ENCODE measurements around the gene GPR142. TPM values are rescaled to one million over a fixed set of nuclear protein-coding genes. Genes with fewer than 3 reads are reported as not detected.

The GPR142 gene
- total and polyA plus RNA-seq, 5 donors = not detected

- ATAC-seq (peak in 1 of 2 donors; percentile 12), DNase-seq (no peak)
- no peaks in the 10 kb centered on the region for H3K27me3 ChIP-seq (ENCODE audit: control insufficient read depth, insufficient read depth)
- H3K4me3 ChIP-seq (ENCODE audit: low read length) = no peak overlapping the region
- no peak overlapping the region for H3K27ac ChIP-seq (ENCODE audit: low read length)
- peaks cover 2% of the 10 kb centered on the region for H3K4me1 ChIP-seq (ENCODE audit: control insufficient read depth, insufficient read depth, low read length)
- no peaks in the 10 kb centered on the region for H3K9me3 ChIP-seq (ENCODE audit: control insufficient read depth, low read length)
- WGBS = 88% methylated on average over 17 of the region's 17 CpGs
- intact Hi-C loops (cut with DNase I) = no loop called here
Observed at GRCh38 chr17:74387365-74388218, 20.3 kb downstream of the GPR142 start.

DNA sequence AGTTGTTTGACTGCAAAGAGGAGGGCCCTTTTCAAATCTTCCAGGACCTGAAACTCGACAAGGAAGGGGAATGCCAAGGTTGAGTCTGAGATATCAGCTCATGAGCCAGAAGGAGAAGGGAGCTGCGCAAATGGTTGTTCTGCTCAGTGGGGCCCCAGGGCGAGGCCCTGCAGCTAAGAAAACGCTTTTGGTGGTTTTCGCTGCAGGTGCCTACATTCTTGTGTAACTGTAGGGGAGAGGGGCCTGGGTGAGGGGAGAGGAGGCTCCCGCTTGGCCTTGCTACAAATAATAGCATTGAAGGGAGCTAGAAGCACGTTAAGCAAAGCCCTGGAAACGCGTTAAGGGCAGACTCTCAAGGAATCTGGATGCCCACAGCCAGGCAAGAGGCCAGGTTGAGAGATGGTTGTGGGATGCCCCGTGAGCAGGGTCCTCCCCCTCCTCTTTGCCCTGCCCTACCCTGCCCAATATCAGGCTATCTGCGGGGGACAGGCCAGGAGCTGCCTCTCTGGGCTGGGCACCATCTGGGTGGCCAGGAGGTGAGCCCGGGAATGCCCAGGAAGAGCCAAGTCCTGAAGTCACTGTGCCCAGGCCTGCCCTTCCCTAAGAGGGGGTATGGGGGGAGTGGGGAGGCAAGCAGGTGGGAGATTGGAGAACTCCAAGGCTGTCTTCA is 21.9 kb downstream of the GPR142 start:
- H3K27ac ChIP-seq (ENCODE audit: low read length) = no peak overlapping the region
- ATAC-seq = no peak
- WGBS = 84% methylated on average over 12 of the region's 12 CpGs
- H3K4me1 ChIP-seq (ENCODE audit: control insufficient read depth, insufficient read depth, low read length) = peaks cover 2% of the 10 kb centered on the region
- DNase-seq = no peak
- no peak overlapping the region for H3K4me3 ChIP-seq (ENCODE audit: low read length)
- H3K9me3 ChIP-seq (ENCODE audit: control insufficient read depth, low read length) = no peaks in the 10 kb centered on the region
- intact Hi-C loops (cut with DNase I) = no loop called here
- H3K27me3 ChIP-seq (ENCODE audit: control insufficient read depth, insufficient read depth) = no peaks in the 10 kb centered on the region

- WGBS = 86% methylated on average over 2 of the region's 2 CpGs
Observed at GRCh38 chr17:74389937-74390679, 22.8 kb downstream of the GPR142 start.

GRCh38 chr17:74390680-74391653 is 23.7 kb downstream of the GPR142 start:
- DNase-seq (no peak), ATAC-seq (peak in 1 of 2 donors; percentile 23)
- H3K4me3 ChIP-seq (ENCODE audit: low read length) = no peak overlapping the region
- H3K27ac ChIP-seq (ENCODE audit: low read length) = no peak overlapping the region
- no peaks in the 10 kb centered on the region for H3K27me3 ChIP-seq (ENCODE audit: control insufficient read depth, insufficient read depth)
- no peaks in the 10 kb centered on the region for H3K9me3 ChIP-seq (ENCODE audit: control insufficient read depth, low read length)
- intact Hi-C loops (cut with DNase I) = no loop called here
- WGBS = 74% methylated on average over 11 of the region's 11 CpGs
- peaks cover 2% of the 10 kb centered on the region for H3K4me1 ChIP-seq (ENCODE audit: control insufficient read depth, insufficient read depth, low read length)

More at GRCh38 chr17:74389937-74390679, 22.8 kb downstream of the GPR142 start:
- DNase-seq (no peak), ATAC-seq (no peak)
- intact Hi-C loops (cut with DNase I) = no loop called here
- no peaks in the 10 kb centered on the region for H3K9me3 ChIP-seq (ENCODE audit: control insufficient read depth, low read length)
- no peak overlapping the region for H3K4me3 ChIP-seq (ENCODE audit: low read length)
- H3K27ac ChIP-seq (ENCODE audit: low read length) = no peak overlapping the region
- peaks cover 2% of the 10 kb centered on the region for H3K4me1 ChIP-seq (ENCODE audit: control insufficient read depth, insufficient read depth, low read length)
- no peaks in the 10 kb centered on the region for H3K27me3 ChIP-seq (ENCODE audit: control insufficient read depth, insufficient read depth)

DNA sequence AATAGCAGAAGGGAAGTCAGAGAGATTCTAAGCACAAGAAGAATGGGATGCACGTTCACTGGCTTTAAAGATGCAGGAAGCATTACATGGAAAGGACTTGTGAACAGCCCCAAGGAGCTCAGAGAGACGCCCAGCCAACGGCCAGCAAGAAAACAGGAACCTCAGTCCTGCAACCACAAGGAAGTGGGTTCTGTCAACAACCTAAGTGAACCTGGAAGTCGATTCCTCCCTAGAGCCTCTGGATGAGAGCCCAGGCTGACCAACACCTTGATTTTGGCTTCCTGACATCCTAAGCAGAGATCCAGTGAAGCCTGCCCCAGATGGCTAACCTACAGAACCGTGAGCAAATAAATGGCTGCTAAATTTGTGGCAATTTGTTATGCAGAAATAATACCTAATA is 24.5 kb downstream of the GPR142 start:
- intact Hi-C loops (cut with DNase I) = no loop called here
- H3K27me3 ChIP-seq (ENCODE audit: control insufficient read depth, insufficient read depth) = no peaks in the 10 kb centered on the region
- no peak for DNase-seq

GRCh38 chr17:74392848-74393247 is 25.5 kb downstream of the GPR142 start:
- intact Hi-C loops (cut with DNase I) = no loop called here
- Histone ChIP-seq H3K27me3 (ENCODE audit: control insufficient read depth, insufficient read depth) (no peaks in the 10 kb centered on the region), H3K4me1 (ENCODE audit: control insufficient read depth, insufficient read depth, low read length) (no peaks in the 10 kb centered on the region), H3K4me3 (ENCODE audit: low read length) (no peak overlapping the region), H3K9me3 (ENCODE audit: control insufficient read depth, low read length) (no peaks in the 10 kb centered on the region), H3K27ac (ENCODE audit: low read length) (no peak overlapping the region)
- 69% methylated on average over 5 of the region's 5 CpGs for WGBS
- no peak for ATAC-seq
- DNase-seq = no peak

More for the DNA sequence above, 24.5 kb downstream of the GPR142 start:
- Histone ChIP-seq H3K4me1 (ENCODE audit: control insufficient read depth, insufficient read depth, low read length) (peaks cover 1% of the 10 kb centered on the region), H3K4me3 (ENCODE audit: low read length) (no peak overlapping the region), H3K27ac (ENCODE audit: low read length) (no peak overlapping the region), H3K9me3 (ENCODE audit: control insufficient read depth, low read length) (no peaks in the 10 kb centered on the region)
- ATAC-seq = no peak
- WGBS = 64% methylated on average over 5 of the region's 5 CpGs

DNA sequence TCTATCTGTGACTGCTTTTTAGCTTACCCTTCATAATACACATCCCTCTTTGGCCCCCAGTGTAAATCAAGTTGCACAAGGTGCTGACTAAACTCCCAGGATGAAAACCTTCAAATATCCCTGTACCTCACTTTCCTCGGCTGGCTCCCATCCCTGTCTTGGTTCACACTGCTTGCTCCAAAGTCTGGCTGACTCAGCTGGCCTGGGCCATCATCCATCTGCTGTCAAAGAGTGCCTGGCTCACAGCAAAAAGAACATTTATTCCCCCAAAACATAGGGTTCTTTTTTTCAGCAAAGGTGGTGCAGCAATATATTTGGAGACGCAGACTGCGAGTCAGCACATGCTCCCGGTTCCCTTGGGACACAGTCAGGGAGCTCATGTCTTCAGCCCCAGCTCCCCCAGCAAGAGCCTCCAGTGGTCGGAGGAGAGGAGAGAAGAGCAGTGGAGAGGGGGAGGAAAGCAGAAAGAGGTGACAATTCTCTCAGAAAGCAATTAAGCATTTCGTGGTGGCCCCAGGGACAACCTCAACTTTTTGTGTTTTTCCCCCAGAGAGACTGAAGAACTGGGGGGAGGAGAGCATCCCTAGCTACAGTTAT is 26.1 kb downstream of the GPR142 start:
- no peaks in the 10 kb centered on the region for H3K27me3 ChIP-seq (ENCODE audit: control insufficient read depth, insufficient read depth)
- no peak overlapping the region for H3K4me3 ChIP-seq (ENCODE audit: low read length)
- H3K27ac ChIP-seq (ENCODE audit: low read length) = no peak overlapping the region
- no peaks in the 10 kb centered on the region for H3K9me3 ChIP-seq (ENCODE audit: control insufficient read depth, low read length)
- 73% methylated on average over 6 of the region's 6 CpGs for WGBS
- DNase-seq = no peak
- no peak for ATAC-seq
- H3K4me1 ChIP-seq (ENCODE audit: control insufficient read depth, insufficient read depth, low read length) = no peaks in the 10 kb centered on the region
- intact Hi-C loops (cut with DNase I) = no loop called here

DNA sequence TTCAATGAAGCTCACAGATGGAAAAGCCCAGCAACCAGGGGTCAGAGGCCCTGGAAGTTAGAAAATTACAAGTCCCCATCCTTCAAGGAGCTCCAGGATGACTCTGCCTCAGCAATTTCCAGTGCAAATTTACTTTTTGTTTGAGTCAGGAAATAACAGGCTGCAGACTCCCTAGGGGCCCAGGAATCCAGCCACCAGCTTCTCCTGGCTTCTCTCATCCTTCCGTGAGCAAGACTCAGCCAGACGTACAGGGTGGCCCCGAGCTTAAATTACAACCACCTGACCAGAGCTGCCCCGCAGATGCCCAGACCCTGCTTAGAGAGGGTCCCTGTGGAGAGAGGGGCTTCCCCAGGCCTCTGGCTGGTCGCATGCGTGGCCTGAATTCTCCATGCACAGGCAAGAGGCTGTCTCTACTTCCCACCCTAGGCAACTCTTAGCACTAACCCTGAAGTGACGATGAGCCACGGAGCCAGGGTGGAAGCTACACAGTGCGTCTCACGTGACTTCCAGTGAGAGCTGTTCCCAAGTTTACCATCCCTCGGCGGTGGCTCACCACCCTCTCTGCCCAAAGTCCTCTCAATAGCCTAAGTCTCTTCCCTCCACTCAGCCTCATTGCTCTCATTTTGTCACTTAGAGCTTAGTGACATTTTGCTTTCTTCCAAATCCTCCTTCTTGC is 27.1 kb downstream of the GPR142 start:
- DNase-seq (no peak), ATAC-seq (no peak)
- H3K27me3 ChIP-seq (ENCODE audit: control insufficient read depth, insufficient read depth) = no peaks in the 10 kb centered on the region
- 71% methylated on average over 12 of the region's 12 CpGs for WGBS
- H3K4me3 ChIP-seq (ENCODE audit: low read length) = no peak overlapping the region
- H3K9me3 ChIP-seq (ENCODE audit: control insufficient read depth, low read length) = no peaks in the 10 kb centered on the region
- H3K27ac ChIP-seq (ENCODE audit: low read length) = no peak overlapping the region
- intact Hi-C loops (cut with DNase I) = no loop called here
- H3K4me1 ChIP-seq (ENCODE audit: control insufficient read depth, insufficient read depth, low read length) = no peaks in the 10 kb centered on the region

GRCh38 chr17:74394977-74395376 is 27.7 kb downstream of the GPR142 start:
- H3K4me3 ChIP-seq (ENCODE audit: low read length) = no peak overlapping the region
- WGBS = 90% methylated on average over 7 of the region's 7 CpGs
- H3K27me3 ChIP-seq (ENCODE audit: control insufficient read depth, insufficient read depth) = no peaks in the 10 kb centered on the region
- H3K9me3 ChIP-seq (ENCODE audit: control insufficient read depth, low read length) = no peaks in the 10 kb centered on the region
- ATAC-seq (peak in 1 of 2 donors; percentile 19), DNase-seq (no peak)
- H3K27ac ChIP-seq (ENCODE audit: low read length) = no peak overlapping the region
- intact Hi-C loops (cut with DNase I) = no loop called here
- no peaks in the 10 kb centered on the region for H3K4me1 ChIP-seq (ENCODE audit: control insufficient read depth, insufficient read depth, low read length)
